SK-N-SH (cell line): ENCODE data around the gene TEX44. TPM values are rescaled to one million over a fixed set of nuclear protein-coding genes. Genes with fewer than 3 reads are reported as not detected.

Experiments
- CTCF ChIA-PET: fragments of 300-600, 350-600 bp; formaldehyde crosslinking; extraction: SDS; loops from one replicate; lab custom pipeline; 2021; lab: Yijun Ruan, JAX
- POLR2A ChIA-PET: fragments of 350-600 bp; sonication (Branson Sonifier 250); formaldehyde crosslinking; extraction: SDS; loops from one replicate; lab custom pipeline; 2020; ENCODE audit warnings: antibody characterized with exemption, inconsistent platforms; lab: Yijun Ruan, JAX
- DNase-seq: peaks from one replicate; pipeline ENCODE4 v3.0.0; 2012
- H2AFZ ChIP-seq: fragments of 200-600 bp; sonication (generic); 2 replicates; pipeline ENCODE4 v1.8.1; 2016; ENCODE audit warnings: antibody characterized with exemption, mild to moderate bottlenecking, low read depth
- H3F3A ChIP-seq: fragments of 200-600 bp; sonication (generic); replicated peaks from 2 replicates; pipeline ENCODE3; 2016; ENCODE audit warnings: antibody characterized with exemption, mild to moderate bottlenecking; ENCODE audit not compliant: insufficient read depth
- H3K27ac ChIP-seq, 2 experiments: fragments of 200-500 bp in 1 of 2; fragments of 200-600 bp in 1 of 2; sonication (Bioruptor generic) in 1 of 2; sonication (generic), shearing (Covaris generic) in 1 of 2; 2 replicates each; pipeline versions ENCODE4 v1.5.1 to v1.6.1; 2014 to 2016; ENCODE audit warnings: low read depth in 2 of 2, inconsistent platforms in 1 of 2, low read length in 1 of 2, mild to moderate bottlenecking in 1 of 2, mixed read lengths in 1 of 2
- H3K27me3 ChIP-seq: fragments of 200-600 bp; sonication (generic), shearing (Covaris generic); 2 replicates; pipeline ENCODE4 v1.6.1; 2016; ENCODE audit warnings: mixed run types; ENCODE audit not compliant: insufficient read depth
- H3K36me3 ChIP-seq, 2 experiments: fragments of 200-500 bp in 1 of 2; fragments of 200-600 bp in 1 of 2; sonication (Bioruptor generic) in 1 of 2; sonication (generic) in 1 of 2; replicated peaks in 1 of 2; 2 replicates each; pipeline versions ENCODE3 to v1.5.1; 2014 to 2016; ENCODE audit warnings: low read length in 1 of 2, mild to moderate bottlenecking in 1 of 2; ENCODE audit not compliant: insufficient read depth in 2 of 2, control insufficient read depth in 1 of 2
- H3K4me1 ChIP-seq, 2 experiments: fragments of 200-500 bp in 1 of 2; fragments of 200-600 bp in 1 of 2; sonication (Bioruptor generic) in 1 of 2; sonication (generic), shearing (Covaris generic) in 1 of 2; 2 replicates each; pipeline versions ENCODE4 v1.5.1 to v1.6.1; 2014 to 2016; ENCODE audit warnings: low read depth in 1 of 2, low read length in 1 of 2, mixed run types in 1 of 2; ENCODE audit not compliant: insufficient read depth in 2 of 2, control insufficient read depth in 1 of 2
- H3K4me2 ChIP-seq: fragments of 200-600 bp; sonication (generic), shearing (Covaris generic); 2 replicates; pipeline ENCODE4 v1.6.1; 2017; ENCODE audit warnings: mixed run types
- H3K4me3 ChIP-seq, 2 experiments: fragments of 200-500 bp in 1 of 2; fragments of 200-600 bp in 1 of 2; sonication (Bioruptor generic) in 1 of 2; sonication (generic), shearing (Covaris generic) in 1 of 2; 2 replicates each; pipeline versions ENCODE4 v1.5.1 to v1.8.1; 2014 to 2016; ENCODE audit warnings: low read depth in 2 of 2, inconsistent platforms in 1 of 2, low read length in 1 of 2, mild to moderate bottlenecking in 1 of 2, mixed read lengths in 1 of 2, moderate library complexity in 1 of 2
- H3K79me2 ChIP-seq: fragments of 200-600 bp; sonication (generic); 2 replicates; pipeline ENCODE4 v1.8.1; 2017; ENCODE audit warnings: mild to moderate bottlenecking; ENCODE audit not compliant: insufficient read depth
- H3K9ac ChIP-seq: fragments of 200-600 bp; sonication (generic); 2 replicates; pipeline ENCODE4 v1.6.1; 2017; ENCODE audit warnings: mixed run types
- H3K9me2 ChIP-seq: fragments of 200-600 bp; sonication (generic); 2 replicates; pipeline ENCODE4 v1.6.1; 2017; ENCODE audit warnings: mixed run types
- H3K9me3 ChIP-seq: fragments of 200-600 bp; sonication (generic); 2 replicates; pipeline ENCODE4 v1.6.1; 2017; ENCODE audit warnings: mixed run types, mild to moderate bottlenecking, moderate library complexity
- H4K20me1 ChIP-seq: fragments of 200-600 bp; sonication (generic); 2 replicates; pipeline ENCODE4 v1.6.1; 2017; ENCODE audit warnings: mild to moderate bottlenecking, mixed run types; ENCODE audit not compliant: insufficient read depth
- FOXJ3 ChIP-seq: sonication (generic); formaldehyde crosslinking; IDR thresholded peaks from 2 replicates; pipeline ENCODE4 v1.5.1; 2020; ENCODE audit warnings: mild to moderate bottlenecking, missing genetic modification reagents
- JUND ChIP-seq: IDR thresholded peaks from 2 replicates; pipeline ENCODE4 v1.4.0; 2012
- MEF2A ChIP-seq: IDR thresholded peaks from 2 replicates; pipeline ENCODE4 v1.4.0; 2012; ENCODE audit warnings: low read depth, borderline replicate concordance
- MXI1 ChIP-seq: IDR thresholded peaks from 2 replicates; pipeline ENCODE4 v1.6.1; 2012; ENCODE audit warnings: mild to moderate bottlenecking, low read depth, low read length, improper control_type of control experiment
- NFIC ChIP-seq: IDR thresholded peaks from 2 replicates; pipeline ENCODE4 v1.4.0; 2012; ENCODE audit warnings: borderline replicate concordance
- RFX5 ChIP-seq: IDR thresholded peaks from 2 replicates; pipeline ENCODE4 v1.6.1; 2012; ENCODE audit warnings: mild to moderate bottlenecking, improper control_type of control experiment, low read length
- SMC3 ChIP-seq: IDR thresholded peaks from 2 replicates; pipeline ENCODE4 v1.6.1; 2012; ENCODE audit warnings: low read depth, low read length, improper control_type of control experiment
- TCF12 ChIP-seq: IDR thresholded peaks from 2 replicates; pipeline ENCODE4 v1.4.0; 2012
- WGBS: methylation state at CpG from one replicate; pipeline ENCODE4 v1.1.6; 2017; ENCODE audit warnings: low lambda C conversion rate; 5-methylcytosine and 5-hydroxymethylcytosine counted together
- polyA plus RNA-seq, 3 experiments: library from polyadenylated mRNA; depleted of rRNA; stranded (reverse); fragments of >200 nt; gene quantifications; 2 replicates each; pipeline ENCODE4 v1.2.3, GENCODE V29; 2012
- TF ChIP-seq, protein P1 (sequence below): IDR thresholded peaks from 2 replicates; pipeline ENCODE4 v1.4.0; 2012; ENCODE audit warnings: low read depth, borderline replicate concordance
- TF ChIP-seq, protein P2 (sequence below): fragments of 200-600 bp; sonication (generic); IDR thresholded peaks from 2 replicates; pipeline ENCODE4 v1.6.1; 2017; ENCODE audit warnings: antibody characterized with exemption, mild to moderate bottlenecking, moderate library complexity
- TF ChIP-seq, protein P3 (sequence below): IDR thresholded peaks from 2 replicates; pipeline ENCODE4; 2012
- TF ChIP-seq, protein P4 (sequence below): fragments of 150-350 bp; IDR thresholded peaks from 2 replicates; pipeline ENCODE4 v1.6.1; 2017; ENCODE audit warnings: antibody characterized with exemption, low read length, low read depth, borderline replicate concordance

Gene TEX44
- polyA plus RNA-seq, 1 of the 3 experiments (the other 2 are of a cell fraction): not detected

DNA sequence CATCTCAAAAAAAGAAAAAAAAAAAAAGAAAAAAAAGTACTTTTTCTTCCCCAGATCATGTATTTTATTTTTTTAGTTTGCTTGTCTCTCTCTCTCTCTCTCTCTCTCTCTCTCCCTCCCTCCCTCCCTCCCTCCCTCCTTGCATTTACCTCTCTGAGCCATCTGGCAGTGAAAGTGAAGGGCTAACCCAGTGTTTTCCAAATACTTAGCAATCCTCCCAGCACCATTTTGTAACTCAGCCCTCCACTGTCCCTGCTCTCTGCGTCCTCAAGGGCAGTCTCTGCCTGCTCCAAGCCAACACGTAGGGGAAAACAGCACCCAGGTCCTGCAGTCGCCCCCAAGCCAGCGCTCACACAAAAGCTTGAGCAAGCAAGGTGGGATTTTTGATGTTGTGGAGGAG lies 19.6 kb upstream of the TEX44 start:
- POLR2A ChIA-PET: no interaction called here
- H3K4me2 ChIP-seq: no peak overlapping the region
- WGBS: 50% methylated on average over 4 of the region's 4 CpGs

DNA sequence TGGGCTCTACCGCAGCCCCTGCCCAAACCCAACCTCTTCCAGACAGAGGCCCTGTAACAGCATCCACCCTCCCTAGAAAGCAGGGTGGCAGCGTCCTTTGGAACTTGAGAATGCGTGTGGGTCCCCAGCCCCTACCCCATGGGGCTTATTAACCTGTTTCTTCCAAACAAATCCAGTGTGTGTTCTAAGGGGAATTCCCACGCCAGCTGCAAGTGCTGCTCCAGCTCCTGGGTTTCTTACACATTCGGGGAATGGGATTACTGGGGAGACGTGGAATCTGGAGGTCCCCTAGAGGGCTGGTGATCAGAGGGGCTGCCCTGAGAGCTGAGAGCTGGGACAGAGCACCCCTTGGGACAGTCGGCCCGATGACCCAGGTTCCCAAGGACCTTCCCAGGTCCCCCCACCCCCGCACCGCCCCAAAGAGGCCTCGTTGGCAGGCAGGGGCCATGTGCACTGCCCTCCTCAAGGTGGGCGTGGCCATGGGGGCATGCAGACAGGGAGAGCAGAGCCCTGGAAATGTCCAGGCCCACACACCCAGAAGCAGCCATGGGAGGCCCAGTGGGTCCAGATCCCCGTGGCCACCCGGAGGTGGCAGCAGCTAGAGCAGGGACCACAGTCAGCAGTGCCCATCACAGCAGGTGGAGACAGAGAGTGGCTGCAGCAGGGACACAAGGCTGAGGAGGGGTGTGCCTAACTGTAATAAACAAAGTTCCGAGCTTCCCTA lies 18.8 kb upstream of the TEX44 start:
- ChIA-PET POLR2A (no interaction called here), CTCF (interaction anchor here (1.0 to 14.3 kb wide), 7 partner anchors 11 to 346 kb away, joined by 3 to 152 read pairs (median 3); no protein-coding TSS in a partner anchor)
- 70% methylated on average over 10 of the region's 15 CpGs for WGBS
- no peaks in the 10 kb centered on the region for H4K20me1 ChIP-seq
- H3K9me3 ChIP-seq: no peaks in the 10 kb centered on the region
- no peaks in the 10 kb centered on the region for H3K27me3 ChIP-seq
- DNase-seq: no peak
- no peaks in the 10 kb centered on the region for H3K79me2 ChIP-seq
- H3K4me2 ChIP-seq: no peak overlapping the region
- no peaks in the 10 kb centered on the region for H3K9me2 ChIP-seq
- H3K27ac ChIP-seq: no peak overlapping the region
- H3K9ac ChIP-seq: no peak overlapping the region
- TF ChIP-seq JUND (no peak), FOXJ3 (CRISPR knock-in tag) (no peak), NFIC (no peak), MXI1 (no peak), RFX5 (no peak)
- TF ChIP-seq, protein P1, sequence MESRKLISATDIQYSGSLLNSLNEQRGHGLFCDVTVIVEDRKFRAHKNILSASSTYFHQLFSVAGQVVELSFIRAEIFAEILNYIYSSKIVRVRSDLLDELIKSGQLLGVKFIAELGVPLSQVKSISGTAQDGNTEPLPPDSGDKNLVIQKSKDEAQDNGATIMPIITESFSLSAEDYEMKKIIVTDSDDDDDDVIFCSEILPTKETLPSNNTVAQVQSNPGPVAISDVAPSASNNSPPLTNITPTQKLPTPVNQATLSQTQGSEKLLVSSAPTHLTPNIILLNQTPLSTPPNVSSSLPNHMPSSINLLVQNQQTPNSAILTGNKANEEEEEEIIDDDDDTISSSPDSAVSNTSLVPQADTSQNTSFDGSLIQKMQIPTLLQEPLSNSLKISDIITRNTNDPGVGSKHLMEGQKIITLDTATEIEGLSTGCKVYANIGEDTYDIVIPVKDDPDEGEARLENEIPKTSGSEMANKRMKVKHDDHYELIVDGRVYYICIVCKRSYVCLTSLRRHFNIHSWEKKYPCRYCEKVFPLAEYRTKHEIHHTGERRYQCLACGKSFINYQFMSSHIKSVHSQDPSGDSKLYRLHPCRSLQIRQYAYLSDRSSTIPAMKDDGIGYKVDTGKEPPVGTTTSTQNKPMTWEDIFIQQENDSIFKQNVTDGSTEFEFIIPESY: no peak
- TF ChIP-seq, protein P2, sequence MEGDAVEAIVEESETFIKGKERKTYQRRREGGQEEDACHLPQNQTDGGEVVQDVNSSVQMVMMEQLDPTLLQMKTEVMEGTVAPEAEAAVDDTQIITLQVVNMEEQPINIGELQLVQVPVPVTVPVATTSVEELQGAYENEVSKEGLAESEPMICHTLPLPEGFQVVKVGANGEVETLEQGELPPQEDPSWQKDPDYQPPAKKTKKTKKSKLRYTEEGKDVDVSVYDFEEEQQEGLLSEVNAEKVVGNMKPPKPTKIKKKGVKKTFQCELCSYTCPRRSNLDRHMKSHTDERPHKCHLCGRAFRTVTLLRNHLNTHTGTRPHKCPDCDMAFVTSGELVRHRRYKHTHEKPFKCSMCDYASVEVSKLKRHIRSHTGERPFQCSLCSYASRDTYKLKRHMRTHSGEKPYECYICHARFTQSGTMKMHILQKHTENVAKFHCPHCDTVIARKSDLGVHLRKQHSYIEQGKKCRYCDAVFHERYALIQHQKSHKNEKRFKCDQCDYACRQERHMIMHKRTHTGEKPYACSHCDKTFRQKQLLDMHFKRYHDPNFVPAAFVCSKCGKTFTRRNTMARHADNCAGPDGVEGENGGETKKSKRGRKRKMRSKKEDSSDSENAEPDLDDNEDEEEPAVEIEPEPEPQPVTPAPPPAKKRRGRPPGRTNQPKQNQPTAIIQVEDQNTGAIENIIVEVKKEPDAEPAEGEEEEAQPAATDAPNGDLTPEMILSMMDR: no peak
- TF ChIP-seq, protein P3, sequence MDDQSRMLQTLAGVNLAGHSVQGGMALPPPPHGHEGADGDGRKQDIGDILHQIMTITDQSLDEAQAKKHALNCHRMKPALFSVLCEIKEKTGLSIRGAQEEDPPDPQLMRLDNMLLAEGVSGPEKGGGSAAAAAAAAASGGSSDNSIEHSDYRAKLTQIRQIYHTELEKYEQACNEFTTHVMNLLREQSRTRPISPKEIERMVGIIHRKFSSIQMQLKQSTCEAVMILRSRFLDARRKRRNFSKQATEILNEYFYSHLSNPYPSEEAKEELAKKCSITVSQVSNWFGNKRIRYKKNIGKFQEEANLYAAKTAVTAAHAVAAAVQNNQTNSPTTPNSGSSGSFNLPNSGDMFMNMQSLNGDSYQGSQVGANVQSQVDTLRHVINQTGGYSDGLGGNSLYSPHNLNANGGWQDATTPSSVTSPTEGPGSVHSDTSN: no peak
- no peak overlapping the region for H2AFZ ChIP-seq
- H3K36me3 ChIP-seq: no peaks in the 10 kb centered on the region
- H3K4me1 ChIP-seq: no peaks in the 10 kb centered on the region
- H3K4me3 ChIP-seq: no peak overlapping the region
- peaks cover 3% of the 10 kb centered on the region for H3F3A ChIP-seq

More for the DNA sequence above, 19.6 kb upstream of the TEX44 start:
- DNase-seq: no peak
- CTCF ChIA-PET: interaction anchor here (1.0 to 14.3 kb wide), 6 partner anchors 15 to 346 kb away, joined by 3 to 152 read pairs (median 3); no protein-coding TSS in a partner anchor
- Histone ChIP-seq H3K79me2 (no peaks in the 10 kb centered on the region), H3K36me3 (no peaks in the 10 kb centered on the region), H3K9me2 (no peaks in the 10 kb centered on the region), H2AFZ (no peak overlapping the region), H3K9ac (no peak overlapping the region), H3K27me3 (no peaks in the 10 kb centered on the region), H3K9me3 (no peaks in the 10 kb centered on the region), H3K4me1 (no peaks in the 10 kb centered on the region), H4K20me1 (no peaks in the 10 kb centered on the region), H3F3A (peaks cover 3% of the 10 kb centered on the region), H3K4me3 (no peak overlapping the region), H3K27ac (no peak overlapping the region)
- TF ChIP-seq SMC3 (no peak), RFX5 (no peak), MXI1 (no peak), MEF2A (no peak), TCF12 (no peak)
- TF ChIP-seq, protein P4, sequence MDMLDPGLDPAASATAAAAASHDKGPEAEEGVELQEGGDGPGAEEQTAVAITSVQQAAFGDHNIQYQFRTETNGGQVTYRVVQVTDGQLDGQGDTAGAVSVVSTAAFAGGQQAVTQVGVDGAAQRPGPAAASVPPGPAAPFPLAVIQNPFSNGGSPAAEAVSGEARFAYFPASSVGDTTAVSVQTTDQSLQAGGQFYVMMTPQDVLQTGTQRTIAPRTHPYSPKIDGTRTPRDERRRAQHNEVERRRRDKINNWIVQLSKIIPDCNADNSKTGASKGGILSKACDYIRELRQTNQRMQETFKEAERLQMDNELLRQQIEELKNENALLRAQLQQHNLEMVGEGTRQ: no peak
